B cell (primary cell): Measurements from ENCODE around the gene PDCD11.

Source experiments
- EZH2 ChIP-seq: IDR thresholded peaks from 2 replicates; pipeline ENCODE4 v1.6.1; 2012; ENCODE audit warnings: borderline replicate concordance, low read depth, mild to moderate bottlenecking, moderate library complexity, low read length; ENCODE audit not compliant: insufficient read depth, poor library complexity, severe bottlenecking
- TF ChIP-seq, protein P1 (sequence below): fragments of 200-600 bp; IDR thresholded peaks from one replicate; pipeline ENCODE4 v1.8.0; 2022; ENCODE audit warnings: antibody characterized with exemption, mild to moderate bottlenecking

DNA sequence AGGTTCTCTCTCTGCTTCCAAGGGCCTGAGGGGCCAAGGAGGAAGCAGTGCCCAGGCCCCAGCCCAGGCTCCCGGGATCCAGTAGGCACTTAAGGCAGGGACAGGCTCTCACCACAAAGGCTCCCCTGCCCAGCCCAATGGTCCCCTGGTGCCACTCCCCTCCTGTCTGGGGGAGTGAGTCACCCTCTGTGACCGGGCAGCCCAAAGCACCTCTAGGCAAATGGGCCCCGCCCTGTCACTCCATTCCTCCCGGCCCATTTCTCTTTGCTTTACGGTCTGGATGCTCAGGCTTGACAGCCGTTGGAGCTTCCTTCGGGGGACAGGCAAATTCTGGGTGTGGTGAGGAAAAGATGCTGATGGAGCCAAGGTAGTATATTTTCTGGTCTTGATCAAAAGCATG lies 82.7 kb downstream of the PDCD11 start, which contains the start of gene CALHM3:
- no peak for TF ChIP-seq EZH2
- TF ChIP-seq, protein P1, sequence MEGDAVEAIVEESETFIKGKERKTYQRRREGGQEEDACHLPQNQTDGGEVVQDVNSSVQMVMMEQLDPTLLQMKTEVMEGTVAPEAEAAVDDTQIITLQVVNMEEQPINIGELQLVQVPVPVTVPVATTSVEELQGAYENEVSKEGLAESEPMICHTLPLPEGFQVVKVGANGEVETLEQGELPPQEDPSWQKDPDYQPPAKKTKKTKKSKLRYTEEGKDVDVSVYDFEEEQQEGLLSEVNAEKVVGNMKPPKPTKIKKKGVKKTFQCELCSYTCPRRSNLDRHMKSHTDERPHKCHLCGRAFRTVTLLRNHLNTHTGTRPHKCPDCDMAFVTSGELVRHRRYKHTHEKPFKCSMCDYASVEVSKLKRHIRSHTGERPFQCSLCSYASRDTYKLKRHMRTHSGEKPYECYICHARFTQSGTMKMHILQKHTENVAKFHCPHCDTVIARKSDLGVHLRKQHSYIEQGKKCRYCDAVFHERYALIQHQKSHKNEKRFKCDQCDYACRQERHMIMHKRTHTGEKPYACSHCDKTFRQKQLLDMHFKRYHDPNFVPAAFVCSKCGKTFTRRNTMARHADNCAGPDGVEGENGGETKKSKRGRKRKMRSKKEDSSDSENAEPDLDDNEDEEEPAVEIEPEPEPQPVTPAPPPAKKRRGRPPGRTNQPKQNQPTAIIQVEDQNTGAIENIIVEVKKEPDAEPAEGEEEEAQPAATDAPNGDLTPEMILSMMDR, result no peak
